Aorta (tissue), 5 donors: Measurements from ENCODE around the gene TSEN15. TPM values are rescaled to one million over a fixed set of nuclear protein-coding genes. Genes with fewer than 3 reads are reported as not detected.

Experiments used
- ATAC-seq: fragments of 200-7000 bp; cut with Tn5 transposase; one replicate; pipeline ENCODE4 v1.9.1; 2022; ENCODE audit warnings: moderate library complexity; ENCODE audit not compliant: low FRiP score
- DNase-seq, 2 donors: peaks; one replicate each; pipeline ENCODE4 v3.0.0-alpha.2; 2020
- H3K27ac ChIP-seq, 2 donors: one replicate each; pipeline ENCODE4 v1.5.1; 2013; ENCODE audit warnings: low read length in 2 of 2, mild to moderate bottlenecking in 2 of 2, moderate library complexity in 2 of 2, control low read depth in 1 of 2, inconsistent platforms in 1 of 2, low read depth in 1 of 2
- H3K27me3 ChIP-seq, 2 donors: one replicate each; pipeline ENCODE4 v1.6.1; 2013; ENCODE audit warnings: control low read depth in 1 of 2, low read length in 1 of 2, mild to moderate bottlenecking in 1 of 2, moderate library complexity in 1 of 2; ENCODE audit not compliant: insufficient read depth in 2 of 2, control insufficient read depth in 1 of 2
- H3K36me3 ChIP-seq, 2 donors: one replicate each; pipeline ENCODE4 v1.6.1; 2013; ENCODE audit warnings: control low read depth in 1 of 2, low read length in 1 of 2, mild to moderate bottlenecking in 1 of 2; ENCODE audit not compliant: insufficient read depth in 2 of 2, control insufficient read depth in 1 of 2
- H3K4me1 ChIP-seq, 2 donors: one replicate each; pipeline ENCODE4 v1.6.1; 2013; ENCODE audit warnings: low read length in 2 of 2, control low read depth in 1 of 2, mild to moderate bottlenecking in 1 of 2, moderate library complexity in 1 of 2; ENCODE audit not compliant: insufficient read depth in 2 of 2, control insufficient read depth in 1 of 2
- H3K4me3 ChIP-seq, 2 donors: one replicate each; pipeline ENCODE4 v1.5.1; 2013; ENCODE audit warnings: low read length in 2 of 2, control low read depth in 1 of 2, mild to moderate bottlenecking in 1 of 2
- H3K9me3 ChIP-seq: one replicate; pipeline ENCODE4 v1.6.1; 2013; ENCODE audit warnings: mild to moderate bottlenecking, low read length; ENCODE audit not compliant: control insufficient read depth
- WGBS, 2 donors: extraction: QIAGEN DNeasy Blood & Tissue Kit; methylation state at CpG; one replicate each; pipeline ENCODE4 v1.1.7; 2013; 5-methylcytosine and 5-hydroxymethylcytosine counted together
- intact Hi-C, 2 donors: fragments of 100-400 bp; cut with DNase I; formaldehyde crosslinking; loops; one replicate each; pipeline versions ENCODE4 v1.14.2 to v1.15.0; 2022
- polyA plus RNA-seq, 2 donors: library from polyadenylated mRNA; stranded (reverse); fragments of 200-250 nt; gene quantifications; one replicate each; pipeline ENCODE4 v1.2.3, GENCODE V29; 2013
- total RNA-seq, 2 donors: library from RNA; stranded (reverse); fragmentation: NEBNext Ultra II Directional; extraction: Animal tissue kit (Norgen Biotek cat#: 25700); gene quantifications; one replicate each; pipeline ENCODE4 v1.2.1, GENCODE V29; 2021
- donor health status: healthy with polysubstance abuse.
- donor health status: Bipolar disorder and iron deficiency.
- donor health status: DM: no; HTN: no; CAD: no.
- donor health status: DM: no; HTN: no; CAD: no.
- donor health status: DM: yes; HTN: yes; CAD: no.

TSEN15 gene
- total and polyA plus RNA-seq, 4 donors: 16.0 to 27.8 (median 24.9) TPM

DNA sequence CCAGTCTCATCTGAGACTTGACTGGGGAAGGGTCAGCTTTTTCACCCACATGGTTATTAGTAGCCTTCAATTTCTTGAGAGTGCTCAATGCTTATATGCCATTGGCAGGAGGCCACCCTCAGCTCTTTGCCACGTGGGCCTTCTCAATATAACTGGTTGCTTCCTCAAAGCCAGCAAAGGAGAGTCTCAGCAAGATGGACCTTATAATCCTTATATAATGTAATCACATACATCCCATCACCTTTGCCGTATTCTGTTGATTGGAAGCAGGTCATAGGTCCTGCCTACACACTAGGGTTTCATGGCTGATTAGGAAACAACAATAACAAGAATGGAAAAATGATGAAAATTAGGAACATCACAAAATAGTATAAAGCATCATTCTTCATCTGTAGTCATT lies 22.9 kb downstream of the TSEN15 start:
- Histone ChIP-seq H3K9me3 (no peaks in the 10 kb centered on the region), H3K27me3 (no peaks in the 10 kb centered on the region), H3K4me3 (no peak overlapping the region), H3K36me3 (no peaks in the 10 kb centered on the region), H3K4me1 (no peaks in the 10 kb centered on the region), H3K27ac (no peak overlapping the region)
- intact Hi-C loops: no loop called here
- ATAC-seq: no peak
- no peak for DNase-seq
- WGBS, 2 donors: 73 to 78% methylated on average over 2 of the region's 2 CpGs

DNA sequence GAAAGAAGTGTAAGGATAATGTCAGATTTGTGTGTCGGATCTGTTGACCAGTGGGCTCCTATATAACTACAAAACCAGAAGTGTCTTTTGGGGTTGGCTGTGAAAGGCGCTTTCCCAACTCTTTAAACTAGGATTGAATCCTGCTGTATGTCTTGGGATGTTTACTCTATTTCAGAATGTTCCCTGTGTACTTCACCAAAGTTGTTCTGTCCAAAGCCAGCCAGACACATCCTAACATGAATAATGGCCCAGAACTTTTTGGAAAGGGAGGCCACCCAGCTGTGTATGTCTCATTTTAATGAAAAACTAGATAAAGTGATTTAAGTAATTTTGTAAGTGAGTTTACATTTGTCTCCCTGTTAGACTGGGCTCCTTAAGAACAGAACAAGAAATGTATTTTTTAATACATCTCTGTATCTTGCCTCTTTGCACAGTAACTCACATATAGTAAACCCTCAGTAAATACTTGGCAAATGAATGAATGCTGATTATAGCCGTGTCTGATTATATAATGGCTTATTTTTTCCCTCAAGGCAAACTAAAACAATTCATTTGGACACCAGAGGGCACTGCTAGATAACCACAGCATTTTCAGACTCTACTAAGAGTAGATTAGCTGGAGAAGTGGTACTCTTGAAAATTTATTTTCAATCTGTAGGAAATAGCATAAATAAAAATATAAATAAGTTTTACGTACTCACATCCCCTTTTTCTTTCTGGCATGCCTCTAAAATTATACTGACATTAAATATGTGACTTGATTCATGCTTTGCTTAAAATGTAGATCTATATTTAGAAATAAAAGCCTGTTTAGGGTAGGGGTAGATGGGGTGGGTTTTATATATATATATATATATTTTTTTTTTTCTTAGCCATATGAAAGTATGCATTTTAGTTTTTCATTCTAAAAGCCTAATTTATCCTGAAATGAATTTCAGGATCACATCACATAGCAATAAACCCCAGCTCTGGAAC lies 23.8 kb downstream of the TSEN15 start:
- peak; percentile 85 for ATAC-seq
- no peak overlapping the region for H3K4me3 ChIP-seq
- intact Hi-C loops: loop anchor here (1.0 to 5.0 kb wide), 4 partner anchors 147 to 587 kb away; no protein-coding TSS in a partner anchor
- H3K27me3 ChIP-seq: no peaks in the 10 kb centered on the region
- H3K27ac ChIP-seq: no peak overlapping the region
- DNase-seq: no peak
- no peaks in the 10 kb centered on the region for H3K4me1 ChIP-seq
- WGBS, 2 donors: 41% methylated on average over 4 of the region's 4 CpGs
- no peaks in the 10 kb centered on the region for H3K9me3 ChIP-seq
- H3K36me3 ChIP-seq: no peaks in the 10 kb centered on the region

DNA sequence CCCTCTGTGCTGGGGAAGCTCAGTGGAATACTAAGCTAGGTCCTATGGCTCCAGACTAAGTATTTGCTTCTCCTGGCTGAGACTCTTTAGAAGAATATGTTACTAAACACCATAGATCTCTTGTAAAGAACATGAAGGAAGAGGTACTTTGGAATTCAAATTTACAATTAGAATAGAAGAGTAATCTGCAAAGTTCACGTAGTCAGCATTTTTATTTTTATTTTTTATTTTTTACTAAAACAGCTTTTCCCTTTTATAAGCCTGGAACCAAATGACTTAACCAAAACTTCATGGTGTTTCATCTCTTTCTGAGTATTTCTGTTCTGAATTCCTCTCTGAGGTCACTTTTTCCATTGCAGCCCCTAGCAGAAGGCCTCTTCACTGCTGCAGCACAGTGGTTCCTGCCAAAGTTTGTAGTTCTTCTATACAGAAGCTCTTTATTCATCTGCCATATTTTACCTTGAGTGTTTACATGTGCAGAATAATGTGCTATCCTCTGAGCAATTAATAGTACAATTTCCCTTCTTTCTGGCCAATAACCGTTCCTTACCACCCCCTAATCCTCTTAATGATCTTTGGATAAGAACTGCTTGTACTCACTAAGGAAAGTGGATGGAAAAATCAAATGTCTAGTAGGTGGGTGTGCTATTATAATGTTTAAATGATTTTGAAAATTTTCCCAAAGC lies 27.2 kb downstream of the TSEN15 start:
- Histone ChIP-seq H3K36me3 (peaks cover 2 to 6% of the 10 kb centered on the region in 2 donors), H3K9me3 (no peaks in the 10 kb centered on the region), H3K27ac (no peak overlapping the region), H3K27me3 (no peaks in the 10 kb centered on the region), H3K4me3 (no peak overlapping the region), H3K4me1 (no peaks in the 10 kb centered on the region)
- ATAC-seq (no peak), DNase-seq (no peak)
- 19 to 41% methylated on average over 2 of the region's 2 CpGs for WGBS, 2 donors
- intact Hi-C loops: loop anchor here (5.0 kb wide), 3 partner anchors 149 to 584 kb away; no protein-coding TSS in a partner anchor

DNA sequence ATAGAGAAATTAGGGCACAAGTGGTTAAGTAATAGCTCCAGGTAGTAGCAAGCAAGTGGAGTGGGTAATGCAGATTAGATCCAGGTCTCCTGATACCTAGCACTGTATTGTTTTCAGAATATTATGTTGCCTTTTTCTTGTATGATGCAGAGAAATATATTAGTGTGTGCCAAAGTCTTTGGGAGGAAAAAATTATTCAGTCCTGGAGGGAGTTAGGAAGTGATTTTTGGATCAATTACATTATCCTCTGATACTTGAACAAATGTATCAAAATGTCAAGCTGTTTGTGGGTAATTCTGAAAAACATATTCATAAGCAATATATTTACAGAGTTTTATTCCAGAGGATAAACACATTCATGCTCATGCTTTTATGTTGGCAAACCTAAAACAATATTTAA lies 28.8 kb downstream of the TSEN15 start:
- Histone ChIP-seq H3K36me3 (peaks cover 2 to 6% of the 10 kb centered on the region in 2 donors), H3K4me1 (no peaks in the 10 kb centered on the region), H3K27ac (no peak overlapping the region), H3K27me3 (no peaks in the 10 kb centered on the region), H3K4me3 (no peak overlapping the region), H3K9me3 (no peaks in the 10 kb centered on the region)
- intact Hi-C loops: no loop called here
- DNase-seq (no peak), ATAC-seq (no peak)

DNA sequence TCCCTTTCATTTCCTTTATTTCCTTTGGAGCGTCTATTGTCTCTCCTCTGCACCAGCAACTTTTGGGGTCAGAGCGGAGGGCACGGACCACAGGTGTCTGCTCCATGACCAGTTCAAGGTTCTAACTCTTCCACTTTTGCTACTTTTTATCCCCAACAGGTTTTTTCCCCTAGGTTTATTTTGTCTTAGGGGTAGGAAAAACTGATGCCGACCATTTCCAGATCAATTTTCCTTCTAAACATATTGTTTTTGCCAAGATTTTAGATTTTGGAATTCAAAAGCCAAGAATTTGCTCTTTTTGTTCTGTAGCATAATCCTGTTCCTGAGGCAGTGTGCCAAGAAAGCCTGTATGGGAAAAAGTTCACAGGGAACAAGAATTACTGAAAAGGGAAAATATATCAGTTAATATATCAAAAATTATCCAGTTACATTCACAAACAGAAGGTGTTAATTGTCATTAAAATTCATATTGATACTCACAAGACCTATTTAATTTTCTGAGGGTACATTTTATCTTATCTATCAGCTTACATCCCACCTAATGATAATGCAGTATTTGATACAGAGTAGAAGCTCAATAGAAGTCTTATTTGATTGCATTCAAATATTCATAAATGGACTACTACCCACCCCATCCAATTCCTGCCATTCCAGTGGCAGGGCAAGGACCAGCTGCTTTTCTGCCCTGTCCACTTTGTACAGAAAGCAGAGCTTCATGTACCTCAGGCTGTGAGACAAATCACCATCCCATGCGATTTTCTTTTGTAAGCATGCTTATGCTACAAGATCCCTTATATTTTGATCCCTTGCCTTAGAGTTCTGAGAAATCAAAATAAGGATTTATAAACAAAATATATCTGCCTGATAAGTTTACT lies 31.2 kb downstream of the TSEN15 start:
- whole genome bisulfite sequencing, 2 donors: 75 to 76% methylated on average over 5 of the region's 5 CpGs

DNA sequence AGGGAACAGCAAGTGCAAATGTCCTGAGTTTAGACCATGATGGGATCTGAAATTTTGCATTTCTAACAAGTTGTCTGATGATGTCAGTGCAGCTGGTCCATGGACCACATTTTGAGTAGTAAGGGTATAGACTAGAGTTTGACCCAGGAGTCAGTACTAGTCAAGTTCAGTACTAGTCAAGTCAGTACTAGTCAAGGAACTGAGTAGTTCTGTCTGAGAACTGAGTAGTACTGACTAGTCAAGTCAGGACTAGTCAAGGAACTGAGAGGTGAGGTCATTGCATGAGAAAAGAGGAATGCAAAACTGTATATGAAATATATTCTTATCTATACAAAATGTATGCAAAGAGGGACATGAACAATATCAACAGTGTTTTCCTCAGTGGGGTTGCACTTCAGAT lies 34.1 kb downstream of the TSEN15 start:
- Histone ChIP-seq H3K27ac (no peak overlapping the region), H3K36me3 (peaks cover 4 to 6% of the 10 kb centered on the region in 2 donors), H3K27me3 (no peaks in the 10 kb centered on the region), H3K4me3 (no peak overlapping the region), H3K4me1 (no peaks in the 10 kb centered on the region), H3K9me3 (peaks cover 2% of the 10 kb centered on the region)
- intact Hi-C loops: no loop called here
- ATAC-seq (no peak), DNase-seq (no peak)

More for the DNA sequence above, 31.2 kb downstream of the TSEN15 start:
- no peak overlapping the region for H3K27ac ChIP-seq
- peaks cover 2 to 6% of the 10 kb centered on the region in 2 donors for H3K36me3 ChIP-seq
- H3K9me3 ChIP-seq: peaks cover 2% of the 10 kb centered on the region
- no peak overlapping the region for H3K4me3 ChIP-seq
- DNase-seq (no peak), ATAC-seq (no peak)
- H3K27me3 ChIP-seq: no peaks in the 10 kb centered on the region
- no peaks in the 10 kb centered on the region for H3K4me1 ChIP-seq
- intact Hi-C loops: no loop called here

DNA sequence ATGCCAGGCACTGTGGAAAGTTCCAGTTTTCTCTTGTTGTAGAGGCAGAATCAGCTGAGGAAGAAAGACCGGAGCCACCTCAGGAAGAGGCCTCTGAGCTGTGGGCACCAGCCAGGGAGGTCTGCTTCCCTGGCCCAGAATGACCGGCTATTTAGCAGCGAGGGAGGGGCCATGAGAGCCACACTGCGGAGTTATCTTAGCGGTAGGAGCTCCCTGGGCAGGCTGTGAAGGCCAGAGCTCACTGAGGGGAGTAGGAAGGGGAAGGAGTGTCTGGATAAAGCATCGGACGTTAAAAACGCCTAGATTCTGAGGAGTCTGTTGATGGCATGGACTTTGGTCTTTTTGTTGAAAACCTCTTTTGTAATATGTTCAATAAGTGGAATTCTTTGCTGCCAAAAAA lies 36.5 kb downstream of the TSEN15 start:
- ATAC-seq: no peak
- no peak for DNase-seq
- intact Hi-C loops: no loop called here
- H3K27ac ChIP-seq: no peak overlapping the region
- peaks cover 0 to 2% of the 10 kb centered on the region in 2 donors for H3K36me3 ChIP-seq
- WGBS, 2 donors: 85 to 88% methylated on average over 8 of the region's 8 CpGs
- H3K4me3 ChIP-seq: no peak overlapping the region
- no peaks in the 10 kb centered on the region for H3K27me3 ChIP-seq
- peaks cover 2% of the 10 kb centered on the region for H3K9me3 ChIP-seq
- no peaks in the 10 kb centered on the region for H3K4me1 ChIP-seq

DNA sequence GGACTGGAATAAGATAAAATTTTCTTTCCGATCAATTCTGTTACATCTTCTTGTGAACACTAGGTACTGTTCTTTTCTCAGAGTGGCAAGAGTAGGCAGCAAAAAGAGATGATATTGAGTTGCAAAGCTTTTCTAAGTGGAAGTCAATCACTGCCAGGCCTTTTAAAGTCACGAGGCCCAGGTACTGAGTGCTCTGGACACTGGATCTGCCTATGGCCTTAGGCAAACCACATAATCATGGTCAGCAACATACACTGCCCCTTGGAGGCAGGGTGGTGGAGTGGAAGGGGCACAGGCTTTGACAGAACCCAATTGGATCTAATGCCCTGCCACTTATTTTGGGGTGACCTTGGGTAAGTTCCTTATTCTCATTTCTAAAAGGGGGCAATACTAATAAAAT lies 41.5 kb downstream of the TSEN15 start:
- H3K27ac ChIP-seq: no peak overlapping the region
- peaks cover 5 to 6% of the 10 kb centered on the region in 2 donors for H3K36me3 ChIP-seq
- DNase-seq (no peak), ATAC-seq (no peak)
- no peak overlapping the region for H3K4me3 ChIP-seq
- WGBS, 2 donors: 70% methylated on average over 2 of the region's 2 CpGs
- no peaks in the 10 kb centered on the region for H3K9me3 ChIP-seq
- intact Hi-C loops: no loop called here
- H3K4me1 ChIP-seq: no peaks in the 10 kb centered on the region
- no peaks in the 10 kb centered on the region for H3K27me3 ChIP-seq
